Femur (tissue), 1 donor: Measurements from ENCODE around the gene TFEC.

Source experiments
- DNase-seq: peaks from one replicate; pipeline ENCODE4 v3.0.0-alpha.2; 2017

TFEC gene

DNA sequence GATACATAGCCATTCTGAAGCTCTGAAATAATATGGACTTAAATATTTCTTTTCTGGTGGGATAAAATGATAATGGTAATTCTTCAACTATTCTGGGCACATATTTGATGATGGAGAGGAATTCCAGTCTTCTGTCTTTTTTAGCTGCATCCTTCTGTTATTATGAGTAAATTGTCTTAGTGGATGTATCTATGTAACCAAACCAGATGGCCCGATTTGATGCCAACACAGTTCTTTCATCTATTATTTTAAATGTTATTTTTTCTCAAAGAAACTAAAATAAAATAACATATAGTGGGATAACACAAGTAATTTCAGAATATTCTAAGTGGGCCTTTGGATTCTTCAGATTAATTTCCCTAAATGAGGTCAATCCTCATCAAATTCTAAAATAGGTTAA lies 110.2 kb downstream of the TFEC start:
- DNase-seq, result no peak

DNA sequence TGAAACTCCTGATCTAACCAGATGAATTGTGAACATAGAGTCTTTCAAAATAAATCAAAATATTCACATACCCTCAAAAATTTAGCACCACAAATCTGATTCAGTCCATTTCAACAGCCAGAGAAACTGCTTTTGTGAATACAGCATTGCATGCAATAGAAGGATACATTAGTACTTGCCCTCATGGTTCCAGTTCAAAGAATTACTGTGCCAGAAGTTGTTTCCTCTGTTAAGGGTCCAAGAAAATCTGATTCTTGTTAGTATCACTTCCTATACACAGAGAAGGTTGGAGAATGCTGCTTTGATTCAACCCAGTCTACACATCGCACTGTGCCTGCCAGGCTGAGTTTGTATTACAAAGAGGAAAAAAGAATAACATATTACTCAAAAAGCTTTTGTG lies 115.6 kb downstream of the TFEC start:
- no peak for DNase-seq

DNA sequence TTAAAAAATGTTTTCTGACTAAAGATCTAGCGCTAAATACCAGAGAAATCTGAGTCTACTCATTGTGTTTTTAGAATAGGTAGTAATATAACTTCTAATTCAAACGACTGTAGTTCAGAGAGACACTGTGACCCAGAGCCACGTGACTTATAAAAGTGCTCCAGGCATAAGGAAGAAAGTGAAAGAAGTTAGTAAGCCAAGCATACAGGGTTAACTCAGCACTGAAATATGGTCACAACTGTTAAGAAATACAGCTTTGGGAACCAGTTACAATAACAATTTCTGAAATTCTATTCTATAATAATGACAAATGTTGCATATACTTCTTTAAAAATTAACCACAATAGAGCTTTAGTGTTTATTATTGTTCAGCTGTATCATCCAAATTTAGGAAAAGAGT lies 119.1 kb downstream of the TFEC start:
- no peak for DNase-seq

DNA sequence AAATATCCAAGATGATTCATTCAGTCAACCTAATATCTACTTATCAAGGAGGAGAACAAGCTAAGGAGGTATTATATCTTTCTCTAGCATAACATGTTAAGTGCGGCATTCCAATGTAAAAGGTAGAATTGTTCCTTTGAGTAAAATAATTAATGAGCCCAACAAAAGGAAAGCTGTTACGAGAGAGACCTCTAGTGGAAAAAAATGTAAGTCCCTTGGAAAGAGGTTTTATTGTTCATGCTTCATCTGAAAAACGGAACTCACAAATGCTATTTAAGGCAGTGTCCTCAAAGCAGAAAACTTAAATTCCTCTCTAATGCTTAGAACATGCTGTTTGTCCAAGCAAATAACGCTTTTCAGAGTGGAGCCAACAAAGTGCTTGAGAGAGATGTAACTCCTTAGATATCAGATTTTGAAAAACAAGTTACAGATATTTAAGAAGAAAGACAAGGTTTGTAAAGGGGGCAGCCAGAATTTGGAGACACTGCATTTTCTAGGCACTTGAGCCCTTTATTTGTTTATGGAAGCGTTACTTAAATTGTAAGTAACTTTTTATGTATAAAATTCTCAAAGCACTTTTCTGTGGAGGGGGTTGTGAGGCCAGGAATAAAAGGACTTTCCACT lies 119.9 kb downstream of the TFEC start:
- no peak for DNase-seq

DNA sequence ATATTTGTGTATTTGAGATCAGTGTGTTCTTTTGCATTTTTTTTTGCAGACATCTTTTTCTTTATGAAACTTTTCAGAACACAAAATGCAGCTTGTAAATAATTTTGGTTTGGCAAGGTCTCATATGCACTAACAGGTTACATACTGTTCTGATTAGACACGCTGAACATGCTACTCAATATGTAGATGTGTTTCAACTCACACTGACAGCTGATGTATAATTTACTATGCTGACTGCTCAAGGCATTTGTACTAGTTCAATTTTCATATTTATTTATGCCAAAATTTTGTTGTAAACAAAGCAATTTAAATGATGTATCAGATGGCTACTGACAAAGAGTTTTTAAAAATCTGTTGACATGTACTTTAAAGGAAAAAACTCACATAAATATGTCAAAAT lies 123.8 kb downstream of the TFEC start:
- DNase-seq, result no peak

DNA sequence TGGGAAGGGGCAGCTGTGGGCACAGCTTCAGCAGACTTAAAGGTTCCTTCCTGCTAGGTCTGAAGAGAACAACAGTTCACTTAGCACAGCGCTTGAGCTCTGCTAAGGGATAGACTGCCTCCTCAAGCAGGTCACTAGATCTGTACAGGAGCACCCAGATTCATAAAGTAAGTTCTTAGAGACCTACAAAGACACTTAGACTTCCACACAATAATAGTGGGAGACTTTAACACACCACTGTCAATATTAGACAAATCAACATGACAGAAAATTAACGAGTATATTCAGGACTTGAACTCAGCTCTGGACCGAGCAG lies 140.9 kb downstream of the TFEC start:
- DNase-seq, result no peak

DNA sequence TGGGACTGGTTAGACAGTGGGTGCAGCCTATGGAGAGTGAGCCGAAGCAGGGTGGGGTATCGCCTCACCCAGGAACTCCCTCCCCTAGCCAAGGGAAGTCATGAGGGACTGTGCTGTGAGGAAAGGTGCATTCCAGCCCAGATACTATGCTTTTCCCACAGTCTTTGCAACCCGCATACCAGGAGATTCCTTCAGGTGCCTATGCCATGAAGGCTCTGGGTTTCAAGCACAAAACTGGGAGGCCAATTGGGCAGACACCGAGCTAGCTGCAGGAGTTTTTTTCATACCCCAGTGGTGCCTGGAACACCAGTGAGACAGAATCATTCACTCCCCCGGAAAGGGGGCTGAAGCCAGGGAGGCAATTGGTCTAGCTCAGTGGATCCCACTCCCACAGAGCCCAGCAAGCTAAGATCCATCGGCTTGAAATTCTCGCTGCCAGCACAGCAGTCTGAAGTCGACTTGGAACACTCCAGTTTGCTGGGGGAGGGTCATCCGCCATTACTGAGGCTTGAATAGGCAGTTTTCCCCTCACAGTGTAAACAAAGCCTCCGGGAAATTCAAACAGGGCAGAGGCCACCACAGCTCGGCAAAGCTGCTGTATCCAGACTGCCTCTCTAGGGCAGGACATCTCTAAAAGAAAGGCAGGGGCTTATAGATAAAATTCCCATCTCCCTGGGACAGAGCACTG lies 141.4 kb downstream of the TFEC start:
- no peak for DNase-seq

DNA sequence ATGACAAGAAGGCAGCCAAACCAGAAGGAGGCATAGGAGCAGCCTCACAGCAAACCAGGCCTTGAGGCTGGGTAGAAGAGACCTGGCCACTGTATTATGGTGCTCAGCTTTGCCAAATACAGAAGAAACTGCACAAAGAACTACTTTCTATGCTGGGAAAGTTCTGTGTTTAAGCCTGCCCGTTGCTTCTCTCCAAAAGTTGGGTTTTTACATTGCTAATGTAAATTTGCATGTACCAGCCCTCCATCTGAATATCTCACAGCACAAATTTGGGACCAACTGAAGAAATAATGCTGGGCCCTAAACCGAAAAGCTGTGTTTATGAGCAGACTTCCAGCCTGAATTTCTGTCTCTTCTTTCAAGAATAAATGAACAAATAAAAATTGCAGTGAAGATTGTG lies 145.0 kb downstream of the TFEC start:
- DNase-seq, result no peak
